GM12878 (cell line): ENCODE measurements around the gene NPC1. TPM values are rescaled to one million over a fixed set of nuclear protein-coding genes. Genes with fewer than 3 reads are reported as not detected.

Source experiments
- ATAC-seq: fragments of 200-7000 bp; cut with Tn5 transposase; 3 replicates; pipeline ENCODE4 v1.9.1; 2020; ENCODE audit warnings: mild to moderate bottlenecking, moderate library complexity
- BruUV-seq: library from RNA; stranded (reverse); fragments of 400-500 nt; replicated peaks from 2 replicates; lab custom pipeline; 2021; lab: Mats Ljungman, UMichigan
- CTCF ChIA-PET: fragments of 300-600 bp; sonication (Branson Sonifier 250); formaldehyde crosslinking; extraction: SDS; loops from one replicate; lab custom pipeline; 2021; ENCODE audit warnings: inconsistent platforms; lab: Yijun Ruan, JAX
- POLR2A ChIA-PET: fragments of 350-600 bp; formaldehyde crosslinking; extraction: SDS; loops from one replicate; lab custom pipeline; 2021; ENCODE audit warnings: inconsistent platforms; lab: Charles Lee
- RAD21 ChIA-PET: fragments of 300-600 bp; sonication (Branson Sonifier 250); formaldehyde crosslinking; loops from one replicate; lab custom pipeline; 2023; ENCODE audit warnings: antibody characterized with exemption; ENCODE audit not compliant: unreplicated experiment; lab: Charles Lee
- SMC1A ChIA-PET: fragments of 300-600 bp; sonication (Branson Sonifier 250); formaldehyde crosslinking; loops from one replicate; lab custom pipeline; 2023; ENCODE audit not compliant: unreplicated experiment, uncharacterized antibody; lab: Charles Lee
- DNase-seq: peaks from one replicate; pipeline ENCODE4 v3.0.0-alpha.2; 2011; ENCODE audit warnings: low read depth, low spot score
- FAIRE-seq: peaks from 3 replicates; lab custom pipeline; 2011; peaks lifted over from hg19 to GRCh38; lab: Jason Lieb, UNC
- H2AFZ ChIP-seq: 2 replicates; pipeline ENCODE4 v1.6.0; 2011; ENCODE audit warnings: low read depth, low read length, control low read depth; ENCODE audit not compliant: control insufficient read depth
- H3K27ac ChIP-seq: 2 replicates; pipeline ENCODE4 v1.5.1; 2011; ENCODE audit warnings: control low read depth; ENCODE audit not compliant: control insufficient read depth, insufficient read depth
- H3K27me3 ChIP-seq, 2 experiments: replicated peaks in 1 of 2; 2 replicates each; pipeline versions ENCODE4 v1.6.0 to v1.6.1; 2011; ENCODE audit warnings: low read length in 1 of 2; ENCODE audit not compliant: control insufficient read depth in 2 of 2, insufficient read depth in 2 of 2
- H3K36me3 ChIP-seq, 2 experiments: 2 replicates each; pipeline ENCODE4 v1.5.1; 2011; ENCODE audit warnings: low read length in 1 of 2; ENCODE audit not compliant: control insufficient read depth in 2 of 2, insufficient read depth in 2 of 2
- H3K4me1 ChIP-seq: 2 replicates; pipeline ENCODE4 v1.6.1; 2011; ENCODE audit warnings: mild to moderate bottlenecking, low read length, moderate library complexity, mixed read lengths; ENCODE audit not compliant: control insufficient read depth, insufficient read depth
- H3K4me2 ChIP-seq: 2 replicates; pipeline ENCODE4 v1.6.0; 2011; ENCODE audit warnings: control low read depth; ENCODE audit not compliant: control insufficient read depth, insufficient read depth
- H3K4me3 ChIP-seq: fragments of 200-600 bp; sonication (generic); 2 replicates; pipeline ENCODE4 v1.5.1; 2016
- H3K79me2 ChIP-seq: 2 replicates; pipeline ENCODE4 v1.6.0; 2011; ENCODE audit warnings: low read length; ENCODE audit not compliant: control insufficient read depth, insufficient read depth
- H3K9ac ChIP-seq: 2 replicates; pipeline ENCODE4 v1.8.0; 2011; ENCODE audit warnings: low read length, control low read depth, mixed read lengths; ENCODE audit not compliant: control insufficient read depth, insufficient read depth
- H3K9me3 ChIP-seq: replicated peaks from 3 replicates; pipeline ENCODE4 v1.5.1; 2011; ENCODE audit warnings: mild to moderate bottlenecking, low read length; ENCODE audit not compliant: control insufficient read depth, insufficient read depth
- H4K20me1 ChIP-seq: 2 replicates; pipeline ENCODE4 v1.6.0; 2011; ENCODE audit not compliant: control insufficient read depth, insufficient read depth
- BHLHE40 ChIP-seq, 2 experiments: fragments of 450-650 bp in 1 of 2; IDR thresholded peaks; 2 replicates each; pipeline ENCODE4 v1.6.1; 2011 to 2017; ENCODE audit warnings: low read depth in 2 of 2, borderline replicate concordance in 1 of 2, improper control_type of control experiment in 1 of 2, low read length in 1 of 2, mild to moderate bottlenecking in 1 of 2
- BRCA1 ChIP-seq: IDR thresholded peaks from 2 replicates; pipeline ENCODE4 v1.6.1; 2011; ENCODE audit warnings: low read depth, low read length, improper control_type of control experiment
- CBFB ChIP-seq: IDR thresholded peaks from 2 replicates; pipeline ENCODE4 v1.6.1; 2016; ENCODE audit warnings: antibody characterized with exemption, low read depth
- CREB1 ChIP-seq: IDR thresholded peaks from 2 replicates; pipeline ENCODE4 v1.6.1; 2012; ENCODE audit warnings: low read depth, mild to moderate bottlenecking, inconsistent platforms
- EED ChIP-seq: sonication (generic); IDR thresholded peaks from 2 replicates; pipeline ENCODE4 v1.6.1; 2016; ENCODE audit warnings: antibody characterized with exemption, low read depth
- IKZF2 ChIP-seq, 2 experiments: fragments of 450-650 bp; IDR thresholded peaks; 2 replicates each; pipeline ENCODE4 v1.6.1; 2017; ENCODE audit warnings: mild to moderate bottlenecking in 2 of 2, moderate library complexity in 2 of 2
- NFIC ChIP-seq: IDR thresholded peaks from 2 replicates; pipeline ENCODE4 v1.6.1; 2012; ENCODE audit warnings: low read depth, mild to moderate bottlenecking, inconsistent platforms, low read length, moderate library complexity
- RELB ChIP-seq: fragments of 450-650 bp; IDR thresholded peaks from 2 replicates; pipeline ENCODE4 v1.6.1; 2017; ENCODE audit warnings: low read depth, mild to moderate bottlenecking, moderate library complexity
- RUNX3 ChIP-seq: IDR thresholded peaks from 2 replicates; pipeline ENCODE4 v1.6.1; 2012; ENCODE audit warnings: low read length, inconsistent platforms
- STAT1 ChIP-seq: fragments of 450-650 bp; conservative IDR thresholded peaks from 2 replicates; pipeline ENCODE4 v1.6.1; 2014; ENCODE audit warnings: antibody characterized with exemption, mild to moderate bottlenecking
- ZNF687 ChIP-seq: fragments of 450-650 bp; IDR thresholded peaks from 2 replicates; pipeline ENCODE4 v1.6.1; 2017; ENCODE audit warnings: mild to moderate bottlenecking, moderate library complexity
- WGBS: methylation state at CpG from one replicate; pipeline ENCODE4 v1.1.6; 2016; ENCODE audit warnings: low lambda C conversion rate; ENCODE audit not compliant: insufficient replicate concordance, insufficient coverage; ENCODE audit errors: missing lambda C conversion rate; 5-methylcytosine and 5-hydroxymethylcytosine counted together
- in situ Hi-C: fragments of 300-500 bp; cut with MboI; formaldehyde crosslinking; loops from 9 replicates; pipeline ENCODE4 v1.14.3; 2018; ENCODE audit warnings: mixed read lengths
- intact Hi-C: fragments of 100-400 bp; cut with micrococcal nuclease; formaldehyde crosslinking; loops from one replicate; pipeline ENCODE4 v1.14.2; 2022; ENCODE audit not compliant: unreplicated experiment
- polyA plus RNA-seq, 11 experiments: library from polyadenylated mRNA; depleted of rRNA in 4 of 11; unstranded in 6 of 11; stranded (reverse) in 5 of 11; fragments of >200 nt; fragmentation: Nextera tagmentation in 4 of 11; fragmentation: Illumina TruSeq in 1 of 11; extraction: Ambion mirVana in 4 of 11; extraction: Trizol in 1 of 11; gene quantifications; 1 replicate in 1 of 11; 2 replicates in 10 of 11; pipeline versions ENCODE4 v1.2.1 to v1.2.3, GENCODE V29; 2011 to 2016; ENCODE audit warnings: inconsistent platforms in 2 of 11, missing spikeins in 2 of 11, low read depth in 1 of 11
- total RNA-seq, 4 experiments: library from RNA; depleted of rRNA in 3 of 4; stranded (reverse); fragments of >200 nt in 3 of 4; fragmentation: Illumina TruSeq in 1 of 4; extraction: Trizol in 1 of 4; gene quantifications; 2 replicates each; pipeline versions ENCODE4 v1.2.1 to v1.2.3, GENCODE V29; 2013 to 2021
- TF ChIP-seq, protein P1 (sequence below): IDR thresholded peaks from 2 replicates; pipeline ENCODE4 v1.6.1; 2012; ENCODE audit warnings: improper control_type of control experiment, low read depth, low read length; ENCODE audit not compliant: insufficient replicate concordance

NPC1 gene
- total and polyA plus RNA-seq, 10 of the 15 experiments (the other 5 are each of a cell fraction or from before 2014, with no cell fraction given): 10.1 to 45.2 (median 19.4) TPM

DNA sequence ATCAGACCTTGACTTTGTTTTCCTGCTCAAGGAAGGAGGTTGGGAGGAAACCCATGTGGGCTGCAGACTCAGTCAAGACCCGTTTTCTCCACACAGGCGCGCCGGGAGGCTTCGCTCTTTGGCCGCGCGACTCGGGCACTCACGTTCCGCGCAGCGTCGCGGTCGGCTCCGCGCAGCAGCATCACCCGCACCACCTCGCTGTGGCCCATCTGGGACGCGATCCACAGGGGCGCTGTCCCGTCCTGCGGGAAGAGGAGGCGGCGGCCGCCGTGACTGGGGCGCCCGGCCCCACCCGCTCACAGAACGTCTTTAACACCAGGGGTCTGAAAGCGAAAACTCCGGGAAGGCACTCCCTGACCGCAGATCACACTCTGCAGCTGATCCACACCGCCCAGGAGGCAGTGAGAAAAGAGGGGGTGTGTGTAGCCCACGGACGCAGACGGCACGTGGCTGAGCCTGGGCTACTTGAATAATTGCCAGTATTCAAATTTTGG is 33.1 kb upstream of the NPC1 start:
- H3K4me1 ChIP-seq: peaks cover 17% of the 10 kb centered on the region
- peaks cover 0 to 5% of the 10 kb centered on the region in 2 experiments; a peak in 2 of 4 replicates for H3K27me3 ChIP-seq
- ChIA-PET CTCF (interaction anchor here (0.6 to 2.5 kb wide), 6 partner anchors 9 to 191 kb away, joined by 3 to 22 read pairs (median 4); no protein-coding TSS in a partner anchor), RAD21 (interaction anchor here (1.2 to 3.2 kb wide), 4 partner anchors 32 to 326 kb away, joined by 3 to 22 read pairs (median 13); partner anchors contain the start of gene NPC1), SMC1A (interaction anchor here (1.0 to 3.2 kb wide), 11 partner anchors 8 to 121 kb away, joined by 3 to 28 read pairs (median 6); partner anchors contain the start of gene NPC1), POLR2A (interaction anchor here (1.0 to 2.5 kb wide), 3 partner anchors 34 to 394 kb away, joined by 4 to 33 read pairs (median 4); partner anchors contain the start of gene NPC1)
- H2AFZ ChIP-seq: peak overlapping the region; percentile 61
- H4K20me1 ChIP-seq: no peaks in the 10 kb centered on the region
- H3K36me3 ChIP-seq: no peaks in the 10 kb centered on the region
- ATAC-seq: peak; percentile 42
- FAIRE-seq: no peak
- peak overlapping the region; percentile 7; the same call in 1 of the 2 replicates for H3K9ac ChIP-seq
- WGBS: 11% methylated on average over 34 of the region's 41 CpGs
- H3K79me2 ChIP-seq: no peaks in the 10 kb centered on the region
- peak overlapping the region; percentile 83 for H3K4me2 ChIP-seq
- DNase-seq: no peak
- H3K4me3 ChIP-seq: peak overlapping the region; percentile 57; the same call in 1 of the 2 replicates
- intact Hi-C loops: loop anchor here (2.0 kb wide), 1 partner anchor 33 kb away; the partner anchor contains the start of gene NPC1
- no peak overlapping the region for H3K27ac ChIP-seq
- TSS peak; percentile 85 for BruUV-seq
- in situ Hi-C loops: no loop called here
- H3K9me3 ChIP-seq: no peaks in the 10 kb centered on the region
- TF ChIP-seq ZNF687 (peak; percentile 50; the same call in 1 of the 2 replicates), EED (0 out of 2 replicates have a peak, but pooled peaks have one; percentile 47), NFIC (no peak), BRCA1 (no peak), BHLHE40 (IDR thresholded peaks at IDR 0.05; ENCODE audit: borderline replicate concordance in 1 of 2, low read depth in 2 of 2, low read length in 1 of 2) (peak; percentile 91 to 92), CBFB (no peak), RUNX3 (0 out of 2 replicates have a peak, but pooled peaks have one; percentile 18), IKZF2 (IDR thresholded peaks at IDR 0.05) (peak; percentile 65 to 77), RELB (no peak; the same call in 1 of the 2 replicates), STAT1 (no peak), CREB1 (no peak)
- TF ChIP-seq, protein P1, sequence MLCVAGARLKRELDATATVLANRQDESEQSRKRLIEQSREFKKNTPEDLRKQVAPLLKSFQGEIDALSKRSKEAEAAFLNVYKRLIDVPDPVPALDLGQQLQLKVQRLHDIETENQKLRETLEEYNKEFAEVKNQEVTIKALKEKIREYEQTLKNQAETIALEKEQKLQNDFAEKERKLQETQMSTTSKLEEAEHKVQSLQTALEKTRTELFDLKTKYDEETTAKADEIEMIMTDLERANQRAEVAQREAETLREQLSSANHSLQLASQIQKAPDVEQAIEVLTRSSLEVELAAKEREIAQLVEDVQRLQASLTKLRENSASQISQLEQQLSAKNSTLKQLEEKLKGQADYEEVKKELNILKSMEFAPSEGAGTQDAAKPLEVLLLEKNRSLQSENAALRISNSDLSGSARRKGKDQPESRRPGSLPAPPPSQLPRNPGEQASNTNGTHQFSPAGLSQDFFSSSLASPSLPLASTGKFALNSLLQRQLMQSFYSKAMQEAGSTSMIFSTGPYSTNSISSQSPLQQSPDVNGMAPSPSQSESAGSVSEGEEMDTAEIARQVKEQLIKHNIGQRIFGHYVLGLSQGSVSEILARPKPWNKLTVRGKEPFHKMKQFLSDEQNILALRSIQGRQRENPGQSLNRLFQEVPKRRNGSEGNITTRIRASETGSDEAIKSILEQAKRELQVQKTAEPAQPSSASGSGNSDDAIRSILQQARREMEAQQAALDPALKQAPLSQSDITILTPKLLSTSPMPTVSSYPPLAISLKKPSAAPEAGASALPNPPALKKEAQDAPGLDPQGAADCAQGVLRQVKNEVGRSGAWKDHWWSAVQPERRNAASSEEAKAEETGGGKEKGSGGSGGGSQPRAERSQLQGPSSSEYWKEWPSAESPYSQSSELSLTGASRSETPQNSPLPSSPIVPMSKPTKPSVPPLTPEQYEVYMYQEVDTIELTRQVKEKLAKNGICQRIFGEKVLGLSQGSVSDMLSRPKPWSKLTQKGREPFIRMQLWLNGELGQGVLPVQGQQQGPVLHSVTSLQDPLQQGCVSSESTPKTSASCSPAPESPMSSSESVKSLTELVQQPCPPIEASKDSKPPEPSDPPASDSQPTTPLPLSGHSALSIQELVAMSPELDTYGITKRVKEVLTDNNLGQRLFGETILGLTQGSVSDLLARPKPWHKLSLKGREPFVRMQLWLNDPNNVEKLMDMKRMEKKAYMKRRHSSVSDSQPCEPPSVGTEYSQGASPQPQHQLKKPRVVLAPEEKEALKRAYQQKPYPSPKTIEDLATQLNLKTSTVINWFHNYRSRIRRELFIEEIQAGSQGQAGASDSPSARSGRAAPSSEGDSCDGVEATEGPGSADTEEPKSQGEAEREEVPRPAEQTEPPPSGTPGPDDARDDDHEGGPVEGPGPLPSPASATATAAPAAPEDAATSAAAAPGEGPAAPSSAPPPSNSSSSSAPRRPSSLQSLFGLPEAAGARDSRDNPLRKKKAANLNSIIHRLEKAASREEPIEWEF: no peak
